ENCODE data around the gene PLD2.

- TF ChIP-seq EP300 (IDR thresholded peaks at IDR 0.05), result no peak
- TF ChIP-seq CTCF (IDR thresholded peaks at IDR 0.05), result no peak
These were observed 38.7 kb upstream of the PLD2 start for GRCh38 chr17:4768298-4768697.

Data from gastroesophageal sphincter (tissue), 3 donors.